Testis (tissue), 3 donors: ENCODE results near the gene HK1. TPM values are rescaled to one million over a fixed set of nuclear protein-coding genes. Genes with fewer than 3 reads are reported as not detected.

ENCODE experiments used
- DNase-seq: peaks from one replicate; pipeline ENCODE4 v3.0.0-alpha.2; 2019
- H3K27ac ChIP-seq, 2 donors: fragments of 200-600 bp; sonication (generic); one replicate each; pipeline ENCODE4 v1.5.1; 2019
- H3K27me3 ChIP-seq: fragments of 200-600 bp; sonication (generic); one replicate; pipeline ENCODE4 v1.5.1; 2019
- H3K36me3 ChIP-seq: fragments of 200-600 bp; sonication (generic); one replicate; pipeline ENCODE4 v1.5.1; 2017; ENCODE audit warnings: low read depth; ENCODE audit errors: missing control alignments
- H3K4me1 ChIP-seq: fragments of 200-600 bp; sonication (generic); one replicate; pipeline ENCODE4 v1.5.1; 2019
- H3K4me3 ChIP-seq, 2 donors: fragments of 200-600 bp; sonication (generic); one replicate each; pipeline ENCODE4 v1.5.1; 2017 to 2019
- H3K9me3 ChIP-seq: fragments of 200-600 bp; sonication (generic); one replicate; pipeline ENCODE4 v1.5.1; 2017
- CTCF ChIP-seq, 3 experiments: fragments of 450-650 bp in 2 of 3; fragments of 200-600 bp in 1 of 3; sonication (generic) in 1 of 3; IDR thresholded peaks; one replicate each; pipeline ENCODE4 v1.5.1; 2016 to 2019; ENCODE audit warnings: antibody characterized with exemption in 3 of 3, mild to moderate bottlenecking in 2 of 3, moderate library complexity in 1 of 3
- POLR2A ChIP-seq: fragments of 450-650 bp; IDR thresholded peaks from one replicate; pipeline ENCODE4 v1.6.1; 2017; ENCODE audit warnings: antibody characterized with exemption, mild to moderate bottlenecking, moderate library complexity
- WGBS, 2 donors: methylation state at CpG; one replicate each; pipeline ENCODE4 v1.1.5; 2018; 5-methylcytosine and 5-hydroxymethylcytosine counted together
- intact Hi-C: fragments of 100-400 bp; cut with DNase I; formaldehyde crosslinking; loops from one replicate; pipeline ENCODE4 v1.15.1; 2023; ENCODE audit warnings: low total_unique reads
- polyA plus RNA-seq: library from polyadenylated mRNA; stranded (reverse); fragments of 350-450 nt; fragmentation: Illumina TruSeq; extraction: RNeasy Lipid Tissue Mini Kit (QIAGEN cat#74804); gene quantifications from one replicate; pipeline ENCODE4 v1.2.3, GENCODE V29; 2014; ENCODE audit warnings: low read depth, low replicate concordance; ENCODE audit not compliant: insufficient read depth
- total RNA-seq, 2 donors: library from RNA; depleted of rRNA; stranded (reverse); fragments of >200 nt; gene quantifications; one replicate each; pipeline ENCODE4 v1.2.3, GENCODE V29; 2016

The HK1 gene
- total and polyA plus RNA-seq, 3 donors from 2014 or later, result 62.3 to 179 (median 143) TPM

GRCh38 chr10:69377933-69378332 is 99.6 kb downstream of the HK1 start:
- TF ChIP-seq POLR2A (no peak), CTCF (IDR thresholded peaks at IDR 0.05) (no peak)
- no peak for DNase-seq
- no peaks in the 10 kb centered on the region for H3K27me3 ChIP-seq
- intact Hi-C loops, result no loop called here
- H3K4me3 ChIP-seq, result no peak overlapping the region
- no peaks in the 10 kb centered on the region for H3K36me3 ChIP-seq
- peaks cover 11% of the 10 kb centered on the region for H3K4me1 ChIP-seq
- 55 to 56% methylated on average over 3 of the region's 3 CpGs for WGBS, 2 donors
- no peak overlapping the region for H3K27ac ChIP-seq
- no peaks in the 10 kb centered on the region for H3K9me3 ChIP-seq

- Histone ChIP-seq H3K9me3 (no peaks in the 10 kb centered on the region), H3K27me3 (no peaks in the 10 kb centered on the region), H3K4me3 (no peak overlapping the region), H3K36me3 (no peaks in the 10 kb centered on the region), H3K4me1 (peaks cover 11% of the 10 kb centered on the region), H3K27ac (no peak overlapping the region)
- WGBS, 2 donors, result 96 to 99% methylated on average over 16 of the region's 16 CpGs
- intact Hi-C loops, result no loop called here
- DNase-seq, result no peak
- TF ChIP-seq CTCF (IDR thresholded peaks at IDR 0.05), result no peak
- no peak for TF ChIP-seq POLR2A
Measured at GRCh38 chr10:69379800-69380199, 101.5 kb downstream of the HK1 start.

GRCh38 chr10:69382382-69383117 is 104.3 kb downstream of the HK1 start:
- intact Hi-C loops, result no loop called here
- Histone ChIP-seq H3K36me3 (no peaks in the 10 kb centered on the region), H3K27me3 (no peaks in the 10 kb centered on the region), H3K27ac (no peak overlapping the region), H3K9me3 (no peaks in the 10 kb centered on the region), H3K4me1 (no peaks in the 10 kb centered on the region), H3K4me3 (no peak overlapping the region)
- TF ChIP-seq POLR2A (no peak), CTCF (IDR thresholded peaks at IDR 0.05) (no peak)
- no peak for DNase-seq
- 73 to 89% methylated on average over 26 of the region's 26 CpGs for WGBS, 2 donors

GRCh38 chr10:69383558-69383957 is 105.3 kb downstream of the HK1 start:
- intact Hi-C loops, result no loop called here
- DNase-seq, result peak; percentile 68
- TF ChIP-seq POLR2A (no peak), CTCF (IDR thresholded peaks at IDR 0.05) (no peak)
- Histone ChIP-seq H3K27ac (no peak overlapping the region), H3K4me1 (no peaks in the 10 kb centered on the region), H3K4me3 (no peak overlapping the region), H3K27me3 (no peaks in the 10 kb centered on the region), H3K9me3 (no peaks in the 10 kb centered on the region), H3K36me3 (no peaks in the 10 kb centered on the region)
- WGBS, 2 donors, result 29 to 71% methylated on average over 2 to 3 of the region's 3 CpGs

GRCh38 chr10:69384320-69384719 is 106.0 kb downstream of the HK1 start:
- no peak for DNase-seq
- H3K4me3 ChIP-seq, result no peak overlapping the region
- H3K4me1 ChIP-seq, result no peaks in the 10 kb centered on the region
- intact Hi-C loops, result no loop called here
- TF ChIP-seq CTCF (IDR thresholded peaks at IDR 0.05) (no peak), POLR2A (no peak)
- H3K9me3 ChIP-seq, result no peaks in the 10 kb centered on the region
- WGBS, 2 donors, result 91 to 94% methylated on average over 10 of the region's 10 CpGs
- no peak overlapping the region for H3K27ac ChIP-seq
- H3K36me3 ChIP-seq, result no peaks in the 10 kb centered on the region
- no peaks in the 10 kb centered on the region for H3K27me3 ChIP-seq
